Hematopoietic multipotent progenitor cell treated with erythropoietin and hydrocortisone succinate and interleukin-3 and kit ligand, for 4 days (in vitro differentiated cells): ENCODE measurements around the gene TMEM132D.

Source experiments
- DNase-seq: peaks from one replicate; pipeline ENCODE4 v3.0.0-alpha.2; 2015

TMEM132D gene

GRCh38 chr12:129394177-129394825 is 509.5 kb downstream of the TMEM132D start:
- DNase-seq: no peak

- DNase-seq: no peak
These were observed 510.4 kb downstream of the TMEM132D start for GRCh38 chr12:129393357-129393937.

GRCh38 chr12:129385637-129385990 is 518.2 kb downstream of the TMEM132D start:
- no peak for DNase-seq

- DNase-seq: no peak
These were observed 519.9 kb downstream of the TMEM132D start for GRCh38 chr12:129383956-129384355.

- no peak for DNase-seq
These were observed 522.1 kb downstream of the TMEM132D start for GRCh38 chr12:129381715-129382114.

- DNase-seq: no peak
These were observed 524.6 kb downstream of the TMEM132D start for GRCh38 chr12:129379076-129379804.

- DNase-seq: no peak
These were observed 525.3 kb downstream of the TMEM132D start for GRCh38 chr12:129378496-129378895.

GRCh38 chr12:129373746-129374145 is 530.1 kb downstream of the TMEM132D start:
- DNase-seq: no peak

- DNase-seq: no peak
These were observed 530.9 kb downstream of the TMEM132D start for GRCh38 chr12:129372876-129373275.

- DNase-seq: no peak
These were observed 531.5 kb downstream of the TMEM132D start for GRCh38 chr12:129372348-129372747.

GRCh38 chr12:129371268-129371667 is 532.6 kb downstream of the TMEM132D start:
- DNase-seq: no peak

- no peak for DNase-seq
These were observed 537.2 kb downstream of the TMEM132D start for GRCh38 chr12:129366656-129367055.

- DNase-seq: no peak
These were observed 540.8 kb downstream of the TMEM132D start for GRCh38 chr12:129363041-129363440.

GRCh38 chr12:129357233-129357632 is 546.6 kb downstream of the TMEM132D start:
- no peak for DNase-seq

- no peak for DNase-seq
These were observed 552.3 kb downstream of the TMEM132D start for GRCh38 chr12:129351481-129351880.

GRCh38 chr12:129339336-129339735 is 564.5 kb downstream of the TMEM132D start:
- DNase-seq: no peak

GRCh38 chr12:129337413-129337812 is 566.4 kb downstream of the TMEM132D start:
- no peak for DNase-seq

GRCh38 chr12:129335773-129336172 is 568.1 kb downstream of the TMEM132D start:
- DNase-seq: no peak

GRCh38 chr12:129332286-129332685 is 571.5 kb downstream of the TMEM132D start:
- DNase-seq: no peak

- DNase-seq: no peak
These were observed 572.3 kb downstream of the TMEM132D start for GRCh38 chr12:129331356-129332085.

- no peak for DNase-seq
These were observed 575.6 kb downstream of the TMEM132D start for GRCh38 chr12:129328235-129328634.

GRCh38 chr12:129325566-129325965 is 578.3 kb downstream of the TMEM132D start:
- DNase-seq: no peak

GRCh38 chr12:129312048-129312447 is 591.8 kb downstream of the TMEM132D start:
- DNase-seq: peak; percentile 0

GRCh38 chr12:129310346-129310745 is 593.5 kb downstream of the TMEM132D start:
- no peak for DNase-seq
